GM12878 (cell line): ENCODE results near the gene FLYWCH2.

Experiments used
- BACH1 ChIP-seq: fragments of 450-650 bp; IDR thresholded peaks from 2 replicates; pipeline ENCODE4 v1.6.1; 2017; ENCODE audit warnings: mild to moderate bottlenecking, borderline replicate concordance
- CTCF ChIP-seq, 3 experiments: IDR thresholded peaks in 2 of 3; conservative IDR thresholded peaks in 1 of 3; 2 replicates each; pipeline ENCODE4 v1.5.1; 2011; ENCODE audit warnings: low read depth in 3 of 3, low read length in 3 of 3, mild to moderate bottlenecking in 3 of 3, control low read depth in 2 of 3, moderate library complexity in 2 of 3, inconsistent platforms in 1 of 3, mixed read lengths in 1 of 3; ENCODE audit not compliant: control insufficient read depth in 2 of 3, insufficient read depth in 1 of 3; ENCODE audit errors: extremely low read depth in 1 of 3
- FOXK2 ChIP-seq: fragments of 450-650 bp; IDR thresholded peaks from 2 replicates; pipeline ENCODE4 v1.6.1; 2017; ENCODE audit warnings: mild to moderate bottlenecking, moderate library complexity
- MYC ChIP-seq: IDR thresholded peaks from 2 replicates; pipeline ENCODE4 v1.6.1; 2011; ENCODE audit warnings: mild to moderate bottlenecking, low read length, moderate library complexity, inconsistent platforms; ENCODE audit not compliant: insufficient read depth, insufficient replicate concordance, insufficient read length, severe bottlenecking
- NRF1 ChIP-seq: conservative IDR thresholded peaks from 2 replicates; pipeline ENCODE4 v1.6.1; 2011; ENCODE audit warnings: mild to moderate bottlenecking, low read depth, low read length, improper control_type of control experiment
- POLR2A ChIP-seq: IDR thresholded peaks from 2 replicates; pipeline ENCODE4 v1.6.1; 2011; ENCODE audit warnings: low read depth, mild to moderate bottlenecking, low read length
- POLR2AphosphoS2 ChIP-seq: IDR thresholded peaks from 2 replicates; pipeline ENCODE4 v1.6.1; 2011; ENCODE audit warnings: low read depth, mild to moderate bottlenecking, low read length, improper control_type of control experiment, moderate library complexity
- POLR2AphosphoS5 ChIP-seq: IDR thresholded peaks from 2 replicates; pipeline ENCODE4 v1.6.1; 2011; ENCODE audit warnings: mild to moderate bottlenecking, low read length, inconsistent platforms
- RAD21 ChIP-seq: IDR thresholded peaks from 2 replicates; pipeline ENCODE4 v1.6.1; 2011; ENCODE audit warnings: mild to moderate bottlenecking, low read depth, low read length, moderate library complexity; ENCODE audit not compliant: insufficient read depth
- SMARCA5 ChIP-seq: fragments of 450-650 bp; IDR thresholded peaks from 2 replicates; pipeline ENCODE4 v1.6.1; 2017; ENCODE audit warnings: mild to moderate bottlenecking
- SMC3 ChIP-seq: IDR thresholded peaks from 2 replicates; pipeline ENCODE4 v1.6.1; 2011; ENCODE audit warnings: low read length, improper control_type of control experiment, borderline replicate concordance
- SREBF1 ChIP-seq: IDR thresholded peaks from 2 replicates; pipeline ENCODE4 v1.6.1; 2012; ENCODE audit warnings: mild to moderate bottlenecking, low read length
- SRF ChIP-seq, 2 experiments: IDR thresholded peaks; 2 replicates each; pipeline ENCODE4 v1.6.1; 2011; ENCODE audit warnings: low read depth in 2 of 2, low read length in 2 of 2, mild to moderate bottlenecking in 1 of 2, moderate library complexity in 1 of 2

GRCh38 chr16:2841606-2842339, 41.2 kb upstream of the FLYWCH2 start:
- TF ChIP-seq CTCF (IDR thresholded peaks at IDR 0.05 in 2 of 3, conservative IDR thresholded peaks at IDR 0.05 in 1 of 3; ENCODE audit: control insufficient read depth in 2 of 3, extremely low read depth in 1 of 3, insufficient read depth in 1 of 3, low read depth in 3 of 3, low read length in 3 of 3), result no peak
- no peak for TF ChIP-seq SRF (IDR thresholded peaks at IDR 0.05; ENCODE audit: low read depth in 2 of 2, low read length in 2 of 2)
- TF ChIP-seq SMARCA5, result no peak
- TF ChIP-seq SMC3, result no peak
- no peak for TF ChIP-seq FOXK2
- TF ChIP-seq MYC, result no peak
- no peak for TF ChIP-seq POLR2AphosphoS5
- no peak for TF ChIP-seq POLR2A
- no peak for TF ChIP-seq POLR2AphosphoS2
- TF ChIP-seq SREBF1, result no peak
- TF ChIP-seq BACH1, result no peak
- no peak for TF ChIP-seq RAD21
- TF ChIP-seq NRF1, result no peak
